A549 (cell line): ENCODE measurements around the gene ERFE. TPM values are rescaled to one million over a fixed set of nuclear protein-coding genes. Genes with fewer than 3 reads are reported as not detected.

Experiments used
- ATAC-seq, 2 experiments: fragments of 200-7000 bp in 1 of 2; fragments of >200 bp in 1 of 2; cut with Nextera tagmentation in 1 of 2; cut with Tn5 transposase in 1 of 2; 3 replicates each; pipeline versions ENCODE4 v1.8.0 to v1.9.1; 2018 to 2020; ENCODE audit warnings: mild to moderate bottlenecking in 1 of 2, moderate library complexity in 1 of 2
- CTCF ChIA-PET: fragments of 300-600 bp; sonication (Branson Sonifier 250); formaldehyde crosslinking; extraction: SDS; loops from one replicate; lab custom pipeline; 2021; ENCODE audit warnings: antibody characterized with exemption, inconsistent platforms; lab: Yijun Ruan, JAX
- POLR2A ChIA-PET: fragments of 350-600 bp; formaldehyde crosslinking; extraction: SDS; loops from one replicate; lab custom pipeline; 2021; ENCODE audit warnings: antibody characterized with exemption, inconsistent platforms; lab: Yijun Ruan, JAX
- DNase-seq, 2 experiments: peaks; one replicate each; pipeline versions ENCODE4 v3.0.0 to v3.0.0-alpha.2; 2011 to 2016; ENCODE audit warnings: low read depth in 1 of 2, low spot score in 1 of 2
- FAIRE-seq: peaks from 2 replicates; lab custom pipeline; 2011; peaks lifted over from hg19 to GRCh38; lab: Jason Lieb, UNC
- H3K27ac ChIP-seq, 2 experiments: fragments of >200 bp; sonication (Bioruptor Twin); formaldehyde crosslinking; 3 replicates each; pipeline ENCODE4 v1.5.1; 2016 to 2017
- H3K4me1 ChIP-seq: fragments of >200 bp; sonication (Bioruptor Twin); formaldehyde crosslinking; 3 replicates; pipeline ENCODE4 v1.6.1; 2016
- H3K4me2 ChIP-seq: fragments of >200 bp; sonication (Bioruptor Twin); formaldehyde crosslinking; 3 replicates; pipeline ENCODE4 v1.6.1; 2016
- H3K4me3 ChIP-seq: fragments of >200 bp; sonication (Bioruptor Twin); formaldehyde crosslinking; 3 replicates; pipeline ENCODE4 v1.5.1; 2016
- H3K9me3 ChIP-seq: fragments of >200 bp; sonication (Bioruptor Twin); formaldehyde crosslinking; 3 replicates; pipeline ENCODE4 v1.6.1; 2016
- CHD2 ChIP-seq: fragments of 150-350 bp; IDR thresholded peaks from 2 replicates; pipeline ENCODE4 v1.6.1; 2014; ENCODE audit warnings: low read length; ENCODE audit not compliant: partially characterized antibody
- CTCF ChIP-seq: fragments of >200 bp; sonication (Bioruptor Twin); formaldehyde crosslinking; IDR thresholded peaks from 3 replicates; pipeline ENCODE4 v1.5.1; 2016
- EP300 ChIP-seq, 2 experiments: fragments of >200 bp; sonication (Bioruptor Twin); formaldehyde crosslinking; IDR thresholded peaks; 2 replicates in 1 of 2; 3 replicates in 1 of 2; pipeline ENCODE4 v1.6.1; 2016 to 2017
- FOSB ChIP-seq: fragments of 250-450 bp; sonication (Bioruptor Pico); IDR thresholded peaks from 2 replicates; pipeline ENCODE4 v1.5.0; 2020; ENCODE audit warnings: mild to moderate bottlenecking, moderate library complexity
- GATA3 ChIP-seq: IDR thresholded peaks from 2 replicates; pipeline ENCODE4 v1.6.1; 2012; ENCODE audit warnings: borderline replicate concordance
- HDAC2 ChIP-seq: fragments of 200-600 bp; sonication (generic); IDR thresholded peaks from 2 replicates; pipeline ENCODE4 v1.6.1; 2016
- PBX3 ChIP-seq: IDR thresholded peaks from 2 replicates; pipeline ENCODE4 v1.6.1; 2012
- RARB ChIP-seq: fragments of 250-450 bp; sonication (Bioruptor Pico); IDR thresholded peaks from 2 replicates; pipeline ENCODE4 v1.8.0; 2021; ENCODE audit warnings: mild to moderate bottlenecking, moderate library complexity
- TP53 ChIP-seq: fragments of 250-450 bp; sonication (Bioruptor Pico); IDR thresholded peaks from 2 replicates; pipeline ENCODE4 v1.5.0; 2021; ENCODE audit warnings: mild to moderate bottlenecking, moderate library complexity
- ZC3H11A ChIP-seq: fragments of 450-650 bp; IDR thresholded peaks from 2 replicates; pipeline ENCODE4 v1.6.1; 2014; ENCODE audit warnings: antibody characterized with exemption, mild to moderate bottlenecking
- ZFP36 ChIP-seq: fragments of 450-650 bp; IDR thresholded peaks from 2 replicates; pipeline ENCODE4 v1.6.1; 2014; ENCODE audit warnings: borderline replicate concordance; ENCODE audit not compliant: partially characterized antibody
- ZSCAN20 ChIP-seq: fragments of 250-450 bp; sonication (Bioruptor Pico); IDR thresholded peaks from 2 replicates; pipeline ENCODE4 v1.8.0; 2022; ENCODE audit warnings: mild to moderate bottlenecking, moderate library complexity
- WGBS: methylation state at CpG from one replicate; pipeline ENCODE4 v1.1.6; 2017; ENCODE audit errors: missing lambda C conversion rate; 5-methylcytosine and 5-hydroxymethylcytosine counted together
- polyA plus RNA-seq, 4 experiments: library from polyadenylated mRNA; depleted of rRNA in 3 of 4; stranded (reverse); fragments of >200 nt; fragmentation: RNase III in 1 of 4; extraction: RNeasy Plus Mini Kit Qiagen cat#74134 plus additional on column Dnase treatment in 1 of 4; gene quantifications; 2 replicates in 3 of 4; 3 replicates in 1 of 4; pipeline ENCODE4 v1.2.3, GENCODE V29; 2011 to 2017
- TF ChIP-seq, protein P1 (sequence below): fragments of 250-450 bp; sonication (Bioruptor Pico); IDR thresholded peaks from 2 replicates; pipeline ENCODE4 v1.5.0; 2021; ENCODE audit warnings: mild to moderate bottlenecking, moderate library complexity, borderline replicate concordance
- TF ChIP-seq, protein P2 (sequence below): IDR thresholded peaks from 2 replicates; pipeline ENCODE4 v1.6.1; 2012

The ERFE gene
- polyA plus RNA-seq, 2 of the 4 experiments (the other 2 are of a cell fraction): 2.6 TPM

GRCh38 chr2:238207006-238207405, 48.2 kb downstream of the ERFE start:
- Histone ChIP-seq H3K27ac (no peak overlapping the region), H3K4me3 (no peak overlapping the region), H3K9me3 (no peaks in the 10 kb centered on the region), H3K4me1 (peaks cover 7% of the 10 kb centered on the region), H3K4me2 (no peak overlapping the region)
- no peak for FAIRE-seq
- no peak for DNase-seq
- ChIA-PET CTCF (interaction anchor here (1.2 kb wide), 1 partner anchor 56 kb away, joined by 3 read pairs; no protein-coding TSS in a partner anchor), POLR2A (no interaction called here)
- TF ChIP-seq HDAC2: no peak
- TF ChIP-seq, protein P1, sequence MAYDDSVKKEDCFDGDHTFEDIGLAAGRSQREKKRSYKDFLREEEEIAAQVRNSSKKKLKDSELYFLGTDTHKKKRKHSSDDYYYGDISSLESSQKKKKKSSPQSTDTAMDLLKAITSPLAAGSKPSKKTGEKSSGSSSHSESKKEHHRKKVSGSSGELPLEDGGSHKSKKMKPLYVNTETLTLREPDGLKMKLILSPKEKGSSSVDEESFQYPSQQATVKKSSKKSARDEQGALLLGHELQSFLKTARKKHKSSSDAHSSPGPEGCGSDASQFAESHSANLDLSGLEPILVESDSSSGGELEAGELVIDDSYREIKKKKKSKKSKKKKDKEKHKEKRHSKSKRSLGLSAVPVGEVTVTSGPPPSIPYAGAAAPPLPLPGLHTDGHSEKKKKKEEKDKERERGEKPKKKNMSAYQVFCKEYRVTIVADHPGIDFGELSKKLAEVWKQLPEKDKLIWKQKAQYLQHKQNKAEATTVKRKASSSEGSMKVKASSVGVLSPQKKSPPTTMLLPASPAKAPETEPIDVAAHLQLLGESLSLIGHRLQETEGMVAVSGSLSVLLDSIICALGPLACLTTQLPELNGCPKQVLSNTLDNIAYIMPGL (CRISPR knock-in tag): no peak
- TF ChIP-seq RARB: no peak
- TF ChIP-seq ZFP36: no peak
- TF ChIP-seq TP53 (CRISPR knock-in tag): no peak
- TF ChIP-seq, protein P2, sequence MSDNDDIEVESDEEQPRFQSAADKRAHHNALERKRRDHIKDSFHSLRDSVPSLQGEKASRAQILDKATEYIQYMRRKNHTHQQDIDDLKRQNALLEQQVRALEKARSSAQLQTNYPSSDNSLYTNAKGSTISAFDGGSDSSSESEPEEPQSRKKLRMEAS: no peak
- no peak for TF ChIP-seq EP300 (IDR thresholded peaks at IDR 0.05)
- TF ChIP-seq GATA3: no peak
- ATAC-seq: no peak
- WGBS: 63% methylated on average over 7 of the region's 7 CpGs

DNA sequence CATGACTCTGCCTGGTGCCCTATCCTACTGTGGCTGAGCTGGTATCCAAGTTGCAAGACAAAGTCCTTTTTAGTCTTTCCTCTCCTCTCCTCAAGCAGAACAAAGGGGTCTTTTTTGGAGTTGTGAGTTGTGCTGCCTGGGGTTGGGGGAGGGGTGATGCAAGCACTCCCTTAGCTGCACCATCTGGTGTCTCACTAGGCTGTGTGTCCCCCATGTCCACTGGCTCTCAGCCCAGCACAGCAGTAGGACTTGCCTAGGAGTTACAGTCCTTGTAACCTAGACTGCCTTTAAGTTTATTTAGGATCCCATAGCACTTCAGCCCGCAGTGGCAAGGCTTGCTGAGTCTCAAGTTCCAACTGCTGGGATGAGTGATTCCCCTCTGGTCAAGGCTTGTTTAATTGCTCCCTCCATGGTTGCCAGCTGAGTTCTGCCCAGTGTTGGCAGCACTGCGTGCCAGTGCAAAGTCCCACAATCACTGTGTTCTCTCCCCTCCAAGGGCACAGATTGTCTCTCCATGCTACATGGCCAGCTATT, 57.9 kb downstream of the ERFE start:
- FAIRE-seq: no peak

More for the DNA sequence above, 57.9 kb downstream of the ERFE start:
- Histone ChIP-seq H3K4me2 (no peak overlapping the region), H3K27ac (no peak overlapping the region), H3K4me1 (no peaks in the 10 kb centered on the region), H3K4me3 (no peak overlapping the region), H3K9me3 (no peaks in the 10 kb centered on the region)
- POLR2A ChIA-PET: no interaction called here
- 70% methylated on average over 2 of the region's 2 CpGs for WGBS
- ATAC-seq: no peak
- no peak for DNase-seq
- TF ChIP-seq CTCF (no peak), PBX3 (no peak), FOSB (CRISPR knock-in tag) (no peak), ZC3H11A (no peak), CHD2 (no peak), ZSCAN20 (CRISPR knock-in tag) (no peak)
- CTCF ChIA-PET: interaction anchor here (0.6 to 0.7 kb wide), 2 partner anchors 18 to 441 kb away, joined by 3 read pairs; no protein-coding TSS in a partner anchor

Other genes with a start within 250 kb of the ERFE start
- gene UBE2F, start 192.0 kb upstream of the ERFE start, polyA plus RNA-seq (2011; rRNA removed): 65.5 and 81.1 TPM in 2 replicates
- gene UBE2F, start 192.0 kb upstream of the ERFE start, polyA plus RNA-seq (2017; fragmentation: RNase III; extraction: RNeasy Plus Mini Kit Qiagen cat#74134 plus additional on column Dnase treatment): 49.1 to 51.3 TPM (median 49.7 TPM) in 3 replicates
- gene SCLY, start 98.0 kb upstream of the ERFE start, polyA plus RNA-seq (2011; rRNA removed): 19.0 and 19.3 TPM in 2 replicates
- gene SCLY, start 98.0 kb upstream of the ERFE start, polyA plus RNA-seq (2017; fragmentation: RNase III; extraction: RNeasy Plus Mini Kit Qiagen cat#74134 plus additional on column Dnase treatment): 25.5 to 28.3 TPM (median 28.1 TPM) in 3 replicates
- 0.04 and 0.07 TPM in 2 replicates for gene ESPNL, start 58.6 kb upstream of the ERFE start, polyA plus RNA-seq (2011; rRNA removed)
- 0.15 to 0.22 TPM (median 0.17 TPM) in 3 replicates for gene ESPNL, start 58.6 kb upstream of the ERFE start, polyA plus RNA-seq (2017; fragmentation: RNase III; extraction: RNeasy Plus Mini Kit Qiagen cat#74134 plus additional on column Dnase treatment)
- 0.04 TPM in 1 of 2 replicates, not detected in the other for gene KLHL30, start 20.3 kb upstream of the ERFE start, polyA plus RNA-seq (2011; rRNA removed)
- 0.03 to 0.04 TPM (median 0.03 TPM) in 3 replicates for gene KLHL30, start 20.3 kb upstream of the ERFE start, polyA plus RNA-seq (2017; fragmentation: RNase III; extraction: RNeasy Plus Mini Kit Qiagen cat#74134 plus additional on column Dnase treatment)
- 27.7 and 41.4 TPM in 2 replicates for gene ILKAP, start 44.7 kb downstream of the ERFE start, polyA plus RNA-seq (2011; rRNA removed)
- gene ILKAP, start 44.7 kb downstream of the ERFE start, polyA plus RNA-seq (2017; fragmentation: RNase III; extraction: RNeasy Plus Mini Kit Qiagen cat#74134 plus additional on column Dnase treatment): 36.3 to 38.4 TPM (median 38.2 TPM) in 3 replicates
- gene HES6, start 81.1 kb downstream of the ERFE start, polyA plus RNA-seq (2011; rRNA removed): 5.2 and 5.4 TPM in 2 replicates
- 6.1 to 7.5 TPM (median 7.3 TPM) in 3 replicates for gene HES6, start 81.1 kb downstream of the ERFE start, polyA plus RNA-seq (2017; fragmentation: RNase III; extraction: RNeasy Plus Mini Kit Qiagen cat#74134 plus additional on column Dnase treatment)
- gene PER2, start 129.6 kb downstream of the ERFE start, polyA plus RNA-seq (2011; rRNA removed): 8.5 and 14.4 TPM in 2 replicates
- gene PER2, start 129.6 kb downstream of the ERFE start, polyA plus RNA-seq (2017; fragmentation: RNase III; extraction: RNeasy Plus Mini Kit Qiagen cat#74134 plus additional on column Dnase treatment): 3.4 to 4.2 TPM (median 3.6 TPM) in 3 replicates
- gene TRAF3IP1, start 161.5 kb downstream of the ERFE start, polyA plus RNA-seq (2011; rRNA removed): 10.6 and 10.9 TPM in 2 replicates
- 19.1 to 20.2 TPM (median 19.2 TPM) in 3 replicates for gene TRAF3IP1, start 161.5 kb downstream of the ERFE start, polyA plus RNA-seq (2017; fragmentation: RNase III; extraction: RNeasy Plus Mini Kit Qiagen cat#74134 plus additional on column Dnase treatment)